Measurements from ENCODE around the gene CXCL14.

CXCL14 gene

GRCh38 chr5:135599421-135600151 is 20.8 kb upstream of the CXCL14 start:
- TF ChIP-seq CTCF (IDR thresholded peaks at IDR 0.05; ENCODE audit: insufficient read depth, low read depth, low read length, missing control alignments): no peak
- H3K4me3 ChIP-seq (ENCODE audit: low read length): no peak overlapping the region
- DNase-seq (ENCODE audit: low read depth): no peak

- no peak for DNase-seq (ENCODE audit: low read depth)
- no peak for TF ChIP-seq CTCF (IDR thresholded peaks at IDR 0.05; ENCODE audit: insufficient read depth, low read depth, low read length, missing control alignments)
These were observed 20.1 kb upstream of the CXCL14 start for GRCh38 chr5:135598691-135599395.

GRCh38 chr5:135596788-135597187 is 18.0 kb upstream of the CXCL14 start:
- H3K4me3 ChIP-seq (ENCODE audit: low read length): no peak overlapping the region
- TF ChIP-seq CTCF (IDR thresholded peaks at IDR 0.05; ENCODE audit: insufficient read depth, low read depth, low read length, missing control alignments): no peak
- no peak for DNase-seq (ENCODE audit: low read depth)

More at GRCh38 chr5:135598691-135599395, 20.1 kb upstream of the CXCL14 start:
- H3K4me3 ChIP-seq (ENCODE audit: low read length): no peak overlapping the region

- DNase-seq (ENCODE audit: low read depth): no peak
- no peak overlapping the region for H3K4me3 ChIP-seq (ENCODE audit: low read length)
- TF ChIP-seq CTCF (IDR thresholded peaks at IDR 0.05; ENCODE audit: insufficient read depth, low read depth, low read length, missing control alignments): no peak
These were observed 17.5 kb upstream of the CXCL14 start for GRCh38 chr5:135596157-135596763.

- no peak for DNase-seq (ENCODE audit: low read depth)
- H3K4me3 ChIP-seq (ENCODE audit: low read length): no peak overlapping the region
- no peak for TF ChIP-seq CTCF (IDR thresholded peaks at IDR 0.05; ENCODE audit: insufficient read depth, low read depth, low read length, missing control alignments)
These were observed 15.7 kb upstream of the CXCL14 start for GRCh38 chr5:135594416-135594960.

- no peak for TF ChIP-seq CTCF (IDR thresholded peaks at IDR 0.05; ENCODE audit: insufficient read depth, low read depth, low read length, missing control alignments)
- H3K4me3 ChIP-seq (ENCODE audit: low read length): no peak overlapping the region
- no peak for DNase-seq (ENCODE audit: low read depth)
These were observed 15.1 kb upstream of the CXCL14 start for GRCh38 chr5:135593886-135594285.

All from epithelial cell of esophagus (primary cell).